Stimulated activated naive CD4-positive, alpha-beta T cell treated with Interleukin-2 at 50 U/mL for 16 hours (primary cell): ENCODE results near the gene NCKAP5.

Source experiments
- DNase-seq: peaks from one replicate; lab custom pipeline; 2025; lab: John Stamatoyannopoulos, UW

The NCKAP5 gene

DNA sequence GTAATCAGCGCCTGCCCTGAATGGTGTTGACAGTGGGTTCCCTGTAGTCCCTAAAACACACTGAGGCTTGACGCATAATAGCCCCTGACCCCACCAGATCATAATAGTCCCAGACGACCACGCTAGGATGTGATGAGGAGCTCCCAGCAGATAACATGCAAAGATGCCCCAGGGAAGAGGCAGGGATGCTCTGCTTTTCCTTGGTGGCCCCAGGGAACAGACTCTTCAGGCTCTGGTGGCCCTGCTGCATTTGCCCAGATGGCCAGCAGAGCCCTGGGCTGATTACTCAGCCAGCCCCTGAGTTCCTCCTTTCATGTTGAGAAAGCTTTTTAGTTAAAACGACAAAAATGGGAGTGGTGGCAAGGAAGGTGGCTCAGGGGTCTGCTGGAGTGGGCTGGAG is 5.9 kb upstream of the NCKAP5 start:
- no peak for DNase-seq

DNA sequence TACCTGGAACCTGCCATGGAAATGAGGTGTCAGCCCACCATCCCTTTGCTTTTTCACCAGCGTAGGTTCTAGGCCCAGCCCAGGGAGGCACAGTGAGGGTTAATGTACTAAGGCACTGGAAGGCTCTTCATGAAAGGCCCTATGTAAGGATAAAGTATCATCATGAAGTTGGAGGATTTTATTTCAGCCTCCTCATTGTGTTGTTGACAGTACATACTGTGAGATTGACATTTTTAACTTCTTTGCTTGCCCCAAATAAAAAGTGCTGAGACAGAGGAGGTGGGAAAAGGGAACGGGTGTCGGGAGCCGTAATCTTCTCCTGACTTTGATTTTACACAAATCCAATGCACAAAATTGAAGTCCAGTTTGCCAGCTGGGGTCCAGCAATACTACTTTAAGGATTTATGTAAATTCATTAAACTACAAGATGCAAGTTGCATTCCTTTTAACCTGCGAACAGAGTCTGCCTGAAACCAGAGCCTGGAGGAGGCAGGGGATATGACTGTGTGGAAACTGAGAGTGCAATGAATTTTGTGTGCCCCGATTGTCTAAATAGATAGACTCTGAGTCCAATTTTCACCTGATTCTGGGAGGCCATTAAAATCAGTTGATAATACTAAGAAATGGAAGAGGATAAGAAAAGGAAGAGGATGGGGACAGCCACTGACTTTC is 5.4 kb upstream of the NCKAP5 start:
- no peak for DNase-seq

DNA sequence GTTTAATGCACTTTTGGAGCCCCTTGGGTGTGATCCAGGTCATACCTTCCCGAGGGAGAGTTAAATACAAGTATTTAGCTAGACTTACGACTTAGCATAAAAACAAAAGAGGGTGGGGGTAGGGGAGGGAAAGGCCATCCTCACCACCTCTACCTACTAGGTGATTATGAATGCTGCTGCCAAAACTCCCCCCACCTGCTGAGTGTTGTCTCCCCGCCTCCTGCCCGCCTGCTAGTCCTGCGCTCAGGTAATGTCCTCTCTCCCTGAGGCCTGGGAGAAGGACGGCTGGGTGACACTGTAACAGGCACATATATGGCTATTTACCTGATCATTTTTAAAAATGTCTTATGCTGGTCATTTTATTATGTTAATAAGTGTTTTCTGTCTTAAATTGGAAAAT is 3.0 kb upstream of the NCKAP5 start:
- DNase-seq, result no peak

DNA sequence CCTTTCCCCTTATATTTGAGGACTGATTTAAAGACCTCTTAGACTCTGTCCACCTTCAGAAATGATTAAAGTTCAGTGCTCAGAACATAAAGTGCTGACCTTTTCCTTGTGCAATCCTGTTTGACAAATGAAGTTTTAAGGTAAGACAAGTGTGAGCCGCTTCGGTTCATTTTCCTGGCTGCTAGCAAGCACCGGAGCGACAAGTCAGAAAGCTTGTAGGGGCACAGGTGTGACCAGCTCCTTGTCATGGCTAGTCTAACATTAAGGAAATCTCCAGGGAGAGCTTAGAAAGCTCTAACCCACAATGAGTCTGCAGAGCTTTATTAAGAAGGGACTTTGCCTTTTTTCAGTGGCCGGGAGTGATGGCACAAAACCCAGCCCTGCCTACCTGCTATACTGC is 2.3 kb upstream of the NCKAP5 start:
- DNase-seq, result no peak

DNA sequence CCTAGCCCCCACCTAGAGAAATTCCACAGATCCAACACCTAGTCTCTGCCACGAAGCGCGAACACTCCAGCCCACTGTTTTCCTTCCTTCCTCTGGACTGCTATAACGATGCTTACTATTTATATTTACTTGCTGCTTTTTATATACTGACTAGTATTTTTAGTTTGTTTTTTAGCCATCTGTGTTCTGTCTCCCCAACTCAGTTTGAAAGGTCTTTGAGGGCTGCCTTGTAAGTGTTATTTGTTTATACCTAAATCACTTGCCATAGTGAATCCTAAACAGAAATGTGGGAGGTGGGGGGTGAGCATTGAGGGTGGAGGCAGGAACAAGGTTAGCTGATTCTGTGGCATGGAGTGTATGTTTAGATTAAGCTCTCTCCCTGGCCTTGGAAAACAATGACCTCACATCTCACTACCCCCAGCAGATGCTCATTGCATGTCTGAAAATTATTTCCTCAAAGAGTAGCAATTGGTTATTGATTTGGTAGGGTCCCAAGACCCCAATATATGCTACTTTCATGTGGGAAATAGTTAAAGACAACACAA is 1.1 kb upstream of the NCKAP5 start:
- no peak for DNase-seq

DNA sequence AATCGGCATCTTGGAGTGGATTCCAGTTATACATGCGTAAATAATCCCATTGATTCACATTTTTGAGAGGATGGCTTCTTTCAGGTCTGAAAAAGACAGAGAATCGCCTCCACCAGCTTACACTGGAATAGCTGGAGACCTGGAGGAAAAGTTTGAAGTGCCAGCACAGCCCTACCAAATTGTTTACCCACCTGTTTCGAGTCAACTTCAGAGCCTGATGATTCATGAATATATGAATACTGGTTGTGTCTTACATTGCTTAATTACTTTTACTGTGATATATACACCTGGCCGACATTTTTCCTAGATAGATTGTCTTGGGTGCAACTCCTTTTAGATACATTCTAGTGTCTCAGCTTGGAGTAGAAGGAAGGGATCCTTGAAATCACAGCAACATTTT is 335 bp upstream of the NCKAP5 start:
- DNase-seq, result no peak

DNA sequence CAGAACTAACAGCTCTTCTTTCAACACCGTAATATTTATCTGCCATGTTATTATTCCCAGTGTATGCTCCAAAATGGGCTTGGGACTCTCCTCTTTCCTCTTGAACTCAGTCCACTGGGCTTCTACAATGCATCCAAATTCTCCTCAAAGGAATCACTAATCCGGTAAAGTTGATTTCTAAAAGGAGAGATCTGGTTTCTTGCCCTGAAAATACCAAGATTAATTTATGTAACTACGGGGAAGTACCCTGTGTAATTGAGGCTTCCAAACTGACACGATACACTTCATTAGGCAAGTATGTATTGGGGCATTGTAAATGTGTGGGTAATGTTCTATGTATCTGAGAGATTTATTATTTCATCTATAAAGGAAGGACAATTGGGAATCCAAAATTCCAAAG is 5.7 kb downstream of the NCKAP5 start:
- no peak for DNase-seq

DNA sequence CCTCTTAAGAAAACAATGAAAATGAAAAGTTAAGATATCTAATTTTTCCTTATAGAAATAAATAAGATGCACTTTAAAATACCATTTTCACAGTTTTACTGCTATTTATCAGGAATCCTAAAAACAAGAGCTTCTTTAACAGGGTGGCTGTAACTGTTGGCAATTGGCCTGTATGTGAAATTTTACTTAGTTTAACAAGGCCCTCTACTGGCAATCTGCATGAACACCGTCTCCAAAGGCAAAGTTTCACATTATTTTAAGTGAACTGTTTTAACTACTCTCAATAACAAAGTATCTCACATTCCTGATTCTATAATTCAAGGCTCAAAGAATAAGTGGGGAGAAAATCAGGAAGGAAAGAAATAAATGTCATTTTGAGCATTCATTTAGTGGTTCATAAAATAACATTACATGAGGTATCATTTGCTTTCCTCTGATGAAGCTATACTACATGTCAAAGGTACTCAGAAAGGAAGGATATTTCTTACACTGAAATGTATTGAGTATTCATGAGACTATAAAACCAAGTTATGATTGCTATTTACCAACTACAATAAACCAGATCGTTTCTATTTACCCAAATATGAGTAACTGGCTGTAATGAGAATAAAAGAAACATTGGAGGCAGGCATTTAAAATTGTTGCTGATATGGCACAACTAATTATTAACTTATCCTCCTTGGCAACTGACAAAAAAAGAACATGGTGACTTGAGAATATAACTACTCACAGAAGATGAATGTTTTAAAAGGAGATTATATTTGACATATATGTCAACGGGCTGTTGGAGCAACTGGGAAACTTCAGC is 7.0 kb downstream of the NCKAP5 start:
- DNase-seq, result no peak

DNA sequence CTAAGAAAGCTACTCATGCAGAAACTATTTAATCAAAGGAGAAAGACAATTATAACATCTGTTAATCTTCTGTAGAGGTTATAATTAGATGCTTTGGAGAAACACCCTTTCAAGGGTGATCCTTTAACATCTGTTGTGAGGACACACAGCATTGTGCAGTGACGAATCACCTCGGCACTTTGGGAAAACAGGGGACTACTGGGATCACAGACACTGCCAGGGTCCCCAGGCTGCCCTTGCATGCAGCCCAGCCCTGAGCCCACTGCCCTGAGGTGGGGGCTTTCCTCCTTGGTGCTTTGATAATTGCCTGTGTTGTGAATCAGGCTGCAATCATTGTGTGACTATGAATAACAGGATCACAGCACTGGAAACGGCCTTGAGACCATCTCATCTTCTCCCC is 10.6 kb downstream of the NCKAP5 start:
- DNase-seq, result no peak

DNA sequence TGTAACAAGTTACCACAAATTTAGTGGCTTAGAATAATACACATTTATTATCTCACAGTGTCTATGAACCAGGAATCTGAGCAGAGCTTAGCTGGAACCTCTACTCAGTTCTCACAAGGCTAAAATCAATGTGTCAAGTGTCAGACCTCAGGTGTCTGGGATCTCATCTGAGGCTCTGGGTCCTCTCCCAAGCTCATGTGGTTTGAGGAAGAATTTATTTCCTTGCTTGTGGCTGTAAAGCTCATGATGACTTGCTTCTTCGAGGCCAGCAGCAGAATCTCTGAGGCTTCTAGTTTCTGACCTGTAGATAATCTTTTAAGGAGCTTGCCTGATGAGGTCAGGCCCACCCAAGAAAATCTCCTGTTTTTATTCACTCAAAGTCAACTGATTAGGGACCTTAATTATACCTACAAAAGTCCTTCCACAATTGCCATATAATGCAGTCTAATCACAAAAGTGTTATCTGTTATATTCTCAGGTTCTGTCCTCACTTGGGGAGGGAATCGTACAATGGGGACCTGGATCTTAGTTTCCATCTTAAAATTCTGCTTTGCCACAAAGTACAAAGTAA is 14.3 kb downstream of the NCKAP5 start:
- DNase-seq, result no peak

DNA sequence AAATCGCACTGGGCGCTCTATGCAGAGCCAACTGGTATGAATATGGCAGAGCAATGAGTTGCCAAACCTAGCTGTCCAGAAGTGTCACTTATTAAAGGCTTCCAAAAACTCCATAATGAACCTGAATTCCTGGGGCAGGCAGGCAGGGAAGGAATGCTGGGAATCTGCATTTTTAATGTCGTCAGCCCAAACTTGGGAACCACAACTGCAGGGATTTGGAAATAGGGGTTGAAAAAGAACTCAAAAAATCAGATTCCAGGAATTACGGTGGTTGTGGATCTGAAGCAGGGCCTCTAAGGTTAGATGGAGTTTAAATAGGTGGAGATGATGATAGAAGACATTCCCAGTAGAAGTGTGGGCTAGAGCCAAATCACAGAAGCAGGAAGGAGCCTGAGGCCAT is 15.0 kb downstream of the NCKAP5 start:
- no peak for DNase-seq

DNA sequence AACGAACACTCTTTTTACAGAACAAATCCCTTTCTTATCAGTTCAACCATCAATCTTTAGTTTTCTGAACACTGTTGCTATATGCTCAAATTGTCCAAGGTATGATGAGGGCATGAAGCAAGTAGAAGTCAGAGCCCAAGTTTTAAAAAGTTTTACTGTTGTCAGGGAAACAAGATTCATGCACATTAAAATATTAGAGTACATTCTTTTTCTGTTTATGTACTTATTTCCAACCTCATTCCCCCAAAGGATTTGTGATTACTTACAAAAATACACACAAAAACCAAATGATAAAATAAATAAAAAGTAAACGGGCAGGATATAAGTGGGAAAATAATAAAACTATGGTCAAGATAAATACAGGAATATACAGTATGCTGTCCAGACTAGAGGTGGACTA is 15.4 kb downstream of the NCKAP5 start:
- no peak for DNase-seq

DNA sequence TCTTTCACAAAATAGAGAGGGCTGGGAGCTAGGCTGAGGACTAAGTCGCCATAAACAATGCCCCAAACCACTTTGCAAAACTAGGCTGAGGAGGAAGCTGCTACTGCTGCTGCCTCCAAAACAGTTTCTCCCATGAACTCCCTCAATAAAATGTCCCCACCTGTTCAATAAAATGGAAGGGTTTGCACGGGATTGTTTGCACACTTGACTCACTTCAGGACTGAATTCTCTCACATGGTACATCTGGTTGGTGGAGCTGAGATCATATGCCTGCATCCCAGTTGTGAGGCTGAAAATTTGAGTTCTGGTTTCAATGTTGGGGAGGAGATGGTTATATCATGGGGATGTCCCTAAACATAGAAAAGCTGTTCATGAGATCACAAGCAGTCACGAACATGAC is 26.5 kb downstream of the NCKAP5 start:
- DNase-seq, result no peak

DNA sequence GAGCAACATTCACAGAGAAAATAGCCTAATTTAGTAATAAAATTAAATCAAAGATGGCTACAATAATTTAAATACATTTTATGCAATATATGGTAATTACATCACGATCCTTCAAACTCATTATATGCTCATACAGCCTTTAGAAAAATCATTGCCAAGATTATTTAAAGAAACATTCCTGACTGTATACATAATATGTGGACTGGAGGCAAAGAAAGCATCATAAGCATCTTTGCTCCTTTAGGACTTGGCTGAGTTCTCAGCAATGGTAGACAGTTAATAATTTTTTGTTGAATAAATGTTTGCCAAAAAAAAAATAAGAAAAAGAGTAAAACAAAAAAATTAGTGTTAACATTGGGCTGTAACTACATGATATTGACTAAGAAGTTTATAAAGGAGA is 26.9 kb downstream of the NCKAP5 start:
- DNase-seq, result no peak

DNA sequence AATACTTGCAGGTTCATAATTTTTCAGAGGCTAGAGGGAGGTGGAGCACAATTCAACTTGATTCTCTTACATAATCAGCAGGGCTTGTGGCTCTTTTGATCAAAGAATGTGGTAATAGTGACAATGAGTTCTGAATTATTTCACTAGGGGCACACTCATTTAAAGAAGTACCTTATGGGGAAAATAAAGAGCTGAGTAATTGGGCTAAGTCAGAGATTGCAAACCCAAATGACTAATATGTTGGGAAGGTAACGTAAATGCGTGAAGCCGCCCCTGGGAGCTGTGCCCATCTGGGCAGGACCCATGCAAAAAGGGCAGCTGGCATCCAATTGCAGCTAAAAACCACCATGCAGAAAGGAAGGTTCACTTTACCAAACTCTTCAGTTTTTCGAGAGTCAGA is 35.3 kb downstream of the NCKAP5 start:
- no peak for DNase-seq

DNA sequence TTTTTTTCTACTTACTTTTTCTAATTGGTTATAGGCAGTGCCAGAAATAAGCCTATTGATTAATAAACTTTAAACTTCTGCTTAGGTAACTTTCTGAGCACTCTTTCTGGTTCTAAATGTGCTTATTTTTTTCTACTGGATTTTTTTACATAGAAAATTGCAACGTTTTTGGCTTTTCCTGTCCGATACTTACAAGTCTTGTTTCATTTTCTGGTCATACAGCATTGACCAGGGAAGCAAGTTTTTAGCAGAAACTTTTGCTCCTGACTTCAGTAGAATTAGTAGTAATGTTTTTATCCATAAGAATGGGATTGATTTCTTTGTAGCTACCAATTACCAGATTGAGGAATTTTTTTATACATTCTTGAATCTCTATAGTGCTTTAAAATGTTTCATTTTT is 36.9 kb downstream of the NCKAP5 start:
- DNase-seq, result no peak

DNA sequence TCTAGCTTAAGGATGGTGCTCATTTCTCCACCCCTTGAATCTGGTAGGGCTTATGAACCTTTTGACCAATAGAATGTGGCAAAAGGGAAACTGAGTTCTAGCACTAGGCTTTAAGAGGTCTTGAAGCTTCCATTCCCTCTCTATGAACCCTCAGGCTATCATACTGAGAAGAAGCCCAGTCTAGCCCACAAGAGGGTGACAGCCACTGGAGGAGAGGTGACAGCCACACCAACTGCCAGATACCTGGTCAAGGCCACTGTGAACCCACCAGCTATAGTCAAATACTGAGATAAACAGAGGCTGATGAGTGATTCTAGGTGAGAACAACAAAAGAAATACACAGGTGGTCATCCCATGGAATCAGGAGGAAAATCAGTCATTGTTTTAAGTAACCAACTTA is 37.6 kb downstream of the NCKAP5 start:
- DNase-seq, result no peak

DNA sequence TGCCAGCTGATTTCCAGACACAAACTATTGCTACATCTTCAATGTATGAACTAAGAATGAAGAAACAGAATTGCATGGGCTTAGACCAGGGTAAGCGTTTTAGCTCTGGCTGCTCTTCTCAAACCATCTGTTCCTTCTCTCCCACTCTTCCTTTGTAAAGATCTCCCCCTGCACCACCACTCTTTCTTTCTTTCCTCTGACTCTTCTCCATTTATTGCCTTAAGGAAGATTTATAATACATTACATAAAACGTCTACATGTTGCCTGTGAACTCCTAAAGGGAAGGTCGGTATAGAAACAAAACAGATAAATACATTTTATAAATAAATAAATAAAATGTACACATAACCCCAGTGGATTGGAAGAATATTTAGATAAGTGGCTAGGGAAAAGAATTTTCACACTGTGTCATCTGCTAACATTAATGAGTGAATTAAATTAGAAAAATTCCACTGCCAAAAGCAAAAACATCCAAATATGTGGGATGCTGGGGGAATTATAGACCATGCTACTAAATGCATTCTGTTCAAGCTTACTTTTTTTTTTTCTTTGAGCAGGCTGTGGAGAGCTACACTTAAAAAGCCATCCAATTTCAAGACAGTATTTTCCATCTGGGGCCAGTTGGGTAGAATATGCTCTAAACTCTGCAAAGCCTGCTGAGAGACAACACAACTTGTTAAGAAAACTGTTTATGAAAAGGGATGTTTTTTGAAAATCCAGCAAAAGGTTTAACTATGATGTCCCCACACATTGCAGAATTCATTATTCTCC is 41.5 kb downstream of the NCKAP5 start:
- DNase-seq, result no peak

DNA sequence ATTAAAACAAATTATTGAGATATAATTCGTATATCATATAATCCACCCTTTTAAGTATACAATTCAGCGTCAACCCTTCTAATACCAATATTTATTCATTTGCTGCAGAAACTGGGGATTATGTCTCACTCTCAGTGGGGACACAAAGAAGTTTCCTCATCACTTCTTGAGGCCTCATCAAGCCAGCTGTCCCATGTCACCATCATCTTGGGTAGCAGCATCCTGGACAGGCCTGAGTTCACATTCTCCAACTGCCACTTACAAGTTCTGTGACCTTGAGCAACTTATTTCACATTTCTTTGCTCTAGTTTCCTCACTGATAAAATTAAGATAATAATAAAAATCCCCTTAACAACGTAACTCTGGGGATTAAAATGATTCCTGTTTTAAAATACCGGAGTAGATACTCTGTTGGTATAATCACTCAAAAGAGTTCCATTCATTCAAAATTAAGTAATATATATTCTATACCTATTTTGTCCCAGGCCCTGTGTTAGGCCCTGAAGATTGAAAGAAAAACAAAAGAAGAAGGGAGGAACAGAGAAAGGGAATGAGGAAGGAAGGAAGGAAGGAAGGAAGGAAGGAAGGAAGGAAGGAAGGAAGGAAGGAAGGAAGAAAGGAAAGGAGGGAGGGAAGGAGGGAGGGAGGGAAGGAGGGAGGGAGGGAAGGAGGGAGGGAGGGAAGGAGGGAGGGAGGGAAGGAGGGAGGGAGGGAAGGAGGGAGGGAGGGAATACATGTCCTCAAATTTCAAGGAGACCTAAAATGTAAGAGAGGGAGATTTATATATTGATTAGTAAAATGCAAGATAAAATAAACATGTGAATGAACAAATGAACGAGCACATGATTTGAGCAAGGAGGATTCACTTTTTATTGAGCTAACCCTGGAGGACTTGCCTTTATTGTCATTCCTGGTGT is 42.4 kb downstream of the NCKAP5 start:
- DNase-seq, result no peak

DNA sequence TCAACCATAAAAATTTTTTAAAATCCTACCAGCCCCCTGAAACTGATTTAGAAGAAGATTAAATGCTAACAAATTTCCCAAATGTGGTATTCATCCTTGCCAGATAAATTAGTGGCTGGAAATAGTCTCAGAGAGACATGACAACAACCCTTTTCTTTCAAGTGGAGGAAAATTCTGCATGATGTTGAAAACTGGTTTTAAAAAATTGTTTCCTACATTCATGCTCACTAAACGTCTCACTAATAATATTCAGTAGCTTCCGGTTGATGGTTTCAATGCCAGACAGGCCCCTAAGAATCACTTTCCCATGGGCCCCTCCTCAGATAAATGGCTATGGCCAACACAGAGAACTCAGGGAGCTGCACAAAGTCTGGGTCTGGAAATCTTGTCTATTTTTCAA is 43.2 kb downstream of the NCKAP5 start:
- no peak for DNase-seq

DNA sequence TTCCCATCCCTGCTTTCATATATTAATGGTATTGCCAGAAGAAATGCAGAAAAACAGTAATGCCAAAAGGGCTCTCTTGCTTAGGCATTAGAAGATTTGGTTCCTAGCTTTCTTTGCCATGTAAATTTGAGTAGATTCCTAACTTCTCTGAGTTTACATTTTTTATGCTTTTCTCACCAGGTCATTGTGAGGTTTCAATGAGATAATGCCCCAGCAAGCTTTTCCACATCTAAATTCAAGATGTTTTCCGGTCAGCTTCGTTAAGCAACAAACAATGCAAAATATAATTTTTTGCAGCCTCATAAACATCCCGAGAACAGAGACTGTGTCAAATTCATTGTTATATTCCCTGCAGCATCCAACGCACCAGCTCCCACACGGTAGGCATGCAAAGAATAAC is 44.9 kb downstream of the NCKAP5 start:
- no peak for DNase-seq
